Measurements from ENCODE around the gene EML3. TPM values are rescaled to one million over a fixed set of nuclear protein-coding genes. Genes with fewer than 3 reads are reported as not detected.

The EML3 gene
- total RNA-seq, 2 donors from 2014 or later = 58.7 to 63.8 TPM

GRCh38 chr11:62556875-62557631 is 55.5 kb downstream of the EML3 start:
- DNase-seq (ENCODE audit: low spot score) = no peak
- intact Hi-C loops (cut with DNase I) = loop anchor here (5.0 to 10.0 kb wide), 2 partner anchors 160 to 752 kb away; no protein-coding TSS in a partner anchor

- intact Hi-C loops (cut with DNase I) = loop anchor here (5.0 to 10.0 kb wide), 2 partner anchors 159 to 751 kb away; no protein-coding TSS in a partner anchor
- peak; percentile 97 for DNase-seq (ENCODE audit: low spot score)
These were observed 56.3 kb downstream of the EML3 start for GRCh38 chr11:62556108-62556874.

GRCh38 chr11:62555464-62556107 is 57.0 kb downstream of the EML3 start:
- no peak for DNase-seq (ENCODE audit: low spot score)
- intact Hi-C loops (cut with DNase I) = loop anchor here (5.0 to 10.0 kb wide), 2 partner anchors 158 to 751 kb away; no protein-coding TSS in a partner anchor

- DNase-seq (ENCODE audit: low spot score) = no peak
- intact Hi-C loops (cut with DNase I) = loop anchor here (5.0 to 10.0 kb wide), 2 partner anchors 157 to 750 kb away; no protein-coding TSS in a partner anchor
These were observed 58.0 kb downstream of the EML3 start for GRCh38 chr11:62554387-62555167.

- intact Hi-C loops (cut with DNase I) = loop anchor here in 1 of 2 donors (10.0 kb wide), 1 partner anchor 749 kb away; no protein-coding TSS in a partner anchor
- DNase-seq (ENCODE audit: low spot score) = no peak
These were observed 58.7 kb downstream of the EML3 start for GRCh38 chr11:62553839-62554361.

- DNase-seq (ENCODE audit: low spot score) = peak; percentile 95
- intact Hi-C loops (cut with DNase I) = loop anchor here in 1 of 2 donors (10.0 kb wide), 1 partner anchor 748 kb away; no protein-coding TSS in a partner anchor
These were observed 59.3 kb downstream of the EML3 start for GRCh38 chr11:62553080-62553838.

- intact Hi-C loops (cut with DNase I) = loop anchor here in 1 of 2 donors (10.0 kb wide), 1 partner anchor 748 kb away; no protein-coding TSS in a partner anchor
- no peak for DNase-seq (ENCODE audit: low spot score)
These were observed 60.0 kb downstream of the EML3 start for GRCh38 chr11:62552485-62553079.

Small RNA genes lying within 50 kb of the gene (microRNA-seq; reads per million reads assigned to microRNA genes)
- gene MIR6747 (ENCODE audit: borderline microRNAs expressed in 2 of 2) = 0.26 to 0.32 reads per million in 2 donors

Other genes with a start within 250 kb of the EML3 start
- not detected for gene SCGB1A1, start 193.7 kb downstream of the EML3 start, total RNA-seq
- gene AHNAK, start 66.0 kb downstream of the EML3 start, total RNA-seq = 100 to 1,000 TPM; 938 to 955 TPM
- gene EEF1G, start 38.9 kb downstream of the EML3 start, total RNA-seq = 100 to 1,000 TPM; 706 to 749 TPM
- 10 to 100 TPM; 10.7 to 14.1 TPM for gene TUT1, start 21.3 kb downstream of the EML3 start, total RNA-seq
- gene MTA2, start 10.9 kb downstream of the EML3 start, total RNA-seq = 10 to 100 TPM; 56.5 to 67.2 TPM
- gene ROM1, start 482 bp upstream of the EML3 start, total RNA-seq = 1 to 10 TPM; 7.1 to 9.7 TPM
- 10 to 100 TPM; 23.7 to 26.6 TPM for gene B3GAT3, start 9.2 kb upstream of the EML3 start, total RNA-seq
- 100 to 1,000 TPM; 206 to 240 TPM for gene GANAB, start 33.8 kb upstream of the EML3 start, total RNA-seq
- 10 to 100 TPM; 10.6 to 10.9 TPM for gene INTS5, start 40.5 kb upstream of the EML3 start, total RNA-seq
- gene C11orf98, start 52.4 kb upstream of the EML3 start, total RNA-seq = 10 to 100 TPM; 27.4 to 35.9 TPM
- gene CSKMT, start 52.5 kb upstream of the EML3 start, total RNA-seq = 10 to 100 TPM in 1 of 2 donors, 1 to 10 TPM in 1; 8.5 to 10.5 TPM
- gene UQCC3, start 58.9 kb upstream of the EML3 start, total RNA-seq = 1 to 10 TPM; 3.6 to 3.7 TPM
- gene LBHD1, start 59.5 kb upstream of the EML3 start, total RNA-seq = 1 to 10 TPM; 3.7 to 5.1 TPM
- gene UBXN1, start 66.3 kb upstream of the EML3 start, total RNA-seq = 10 to 100 TPM; 74.8 to 76.1 TPM
- 10 to 100 TPM; 13.9 to 14.8 TPM for gene LRRN4CL, start 76.8 kb upstream of the EML3 start, total RNA-seq
- gene BSCL2, start 94.6 kb upstream of the EML3 start, total RNA-seq = 10 to 100 TPM; 30.6 to 54.8 TPM
- not detected for gene GNG3, start 94.9 kb upstream of the EML3 start, total RNA-seq
- 10 to 100 TPM; 45.5 to 45.9 TPM for gene HNRNPUL2, start 114.7 kb upstream of the EML3 start, total RNA-seq
- 10 to 100 TPM; 19.0 to 20.6 TPM for gene TTC9C, start 115.7 kb upstream of the EML3 start, total RNA-seq
- 10 to 100 TPM in 1 of 2 donors, 1 to 10 TPM in 1; 6.2 to 12.3 TPM for gene ZBTB3, start 141.4 kb upstream of the EML3 start, total RNA-seq
- 10 to 100 TPM; 39.7 to 50.9 TPM for gene POLR2G, start 148.8 kb upstream of the EML3 start, total RNA-seq
- gene TAF6L, start 158.6 kb upstream of the EML3 start, total RNA-seq = 10 to 100 TPM; 11.3 to 12.9 TPM
- gene TMEM179B, start 174.6 kb upstream of the EML3 start, total RNA-seq = 10 to 100 TPM; 23.7 to 33.0 TPM
- 1 to 10 TPM; 8.9 to 10.0 TPM for gene TMEM223, start 179.2 kb upstream of the EML3 start, total RNA-seq
- 10 to 100 TPM; 53.0 to 58.1 TPM for gene NXF1, start 192.7 kb upstream of the EML3 start, total RNA-seq
- gene STX5, start 219.3 kb upstream of the EML3 start, total RNA-seq = 10 to 100 TPM; 32.8 to 34.0 TPM
- not detected for gene TEX54, start 220.1 kb upstream of the EML3 start, total RNA-seq
- 10 to 100 TPM; 38.5 to 45.6 TPM for gene WDR74, start 226.8 kb upstream of the EML3 start, total RNA-seq